HG03520 (cell line): ENCODE measurements around the gene F12.
"Not testable (repeated sequence)": the region's sequence is repeated elsewhere in the genome, so short reads cannot be mapped to it uniquely, and the experiment has no call there.

Experiments
- ATAC-seq: cut with Tn5 transposase; IDR thresholded peaks from one replicate; pipeline ENCODE4 v1.9.1; 2021; ENCODE audit warnings: mild to moderate bottlenecking, moderate library complexity; ENCODE audit not compliant: unreplicated experiment

The F12 gene

GRCh38 chr5:177432839-177433657, 23.7 kb upstream of the F12 start:
- no peak for ATAC-seq

- ATAC-seq: no peak
These were observed 22.9 kb upstream of the F12 start for GRCh38 chr5:177432143-177432838.

GRCh38 chr5:177431317-177432142, 22.2 kb upstream of the F12 start:
- ATAC-seq: peak; percentile 23

- ATAC-seq: no peak
These were observed 21.6 kb upstream of the F12 start for GRCh38 chr5:177430972-177431316.

- ATAC-seq: no peak
These were observed 21.0 kb upstream of the F12 start for GRCh38 chr5:177430140-177430951.

- no peak for ATAC-seq
These were observed 20.1 kb upstream of the F12 start for GRCh38 chr5:177429248-177430040.

- ATAC-seq: no peak
These were observed 19.3 kb upstream of the F12 start for GRCh38 chr5:177428574-177429217.

- no peak for ATAC-seq
These were observed 18.7 kb upstream of the F12 start for GRCh38 chr5:177427919-177428573.

- ATAC-seq: no peak
These were observed 18.0 kb upstream of the F12 start for GRCh38 chr5:177427211-177427822.

- ATAC-seq: peak; percentile 9
These were observed 17.3 kb upstream of the F12 start, which contains the start of gene GRK6 for GRCh38 chr5:177426566-177427210. GRK6 (plus strand) TSS chr5:177426676; CDS start chr5:177426846, 170 bp downstream.

GRCh38 chr5:177425801-177426565, 16.6 kb upstream of the F12 start:
- ATAC-seq: peak; percentile 68

GRCh38 chr5:177425196-177425800, 15.9 kb upstream of the F12 start:
- no peak for ATAC-seq

- no peak for ATAC-seq
These were observed 14.3 kb upstream of the F12 start for GRCh38 chr5:177423671-177424070.

GRCh38 chr5:177421062-177421798, 11.9 kb upstream of the F12 start:
- no peak for ATAC-seq

GRCh38 chr5:177420472-177420871, 11.1 kb upstream of the F12 start:
- ATAC-seq: not testable (repeated sequence)

GRCh38 chr5:177419046-177419445, 9.7 kb upstream of the F12 start:
- no peak for ATAC-seq
